Right lobe of liver (tissue), 4 donors: ENCODE data around the gene TRIM66.

Source experiments
- POLR2A ChIP-seq: fragments of 450-650 bp; IDR thresholded peaks from one replicate; pipeline ENCODE4 v1.6.1; 2017; ENCODE audit warnings: antibody characterized with exemption, mild to moderate bottlenecking
- TF ChIP-seq, protein P1 (sequence below), 4 donors: fragments of 200-600 bp in 3 of 4; fragments of 450-650 bp in 1 of 4; IDR thresholded peaks; one replicate each; pipeline versions ENCODE4 v1.5.1 to v1.8.0; 2016 to 2022; ENCODE audit warnings: antibody characterized with exemption in 4 of 4, mild to moderate bottlenecking in 2 of 4
- donor health status: DM: no; HTN: no; CAD: no.
- donor health status: DM: no; HTN: no; CAD: no.
- donor health status: DM: no; HTN: yes; CAD: no.

DNA sequence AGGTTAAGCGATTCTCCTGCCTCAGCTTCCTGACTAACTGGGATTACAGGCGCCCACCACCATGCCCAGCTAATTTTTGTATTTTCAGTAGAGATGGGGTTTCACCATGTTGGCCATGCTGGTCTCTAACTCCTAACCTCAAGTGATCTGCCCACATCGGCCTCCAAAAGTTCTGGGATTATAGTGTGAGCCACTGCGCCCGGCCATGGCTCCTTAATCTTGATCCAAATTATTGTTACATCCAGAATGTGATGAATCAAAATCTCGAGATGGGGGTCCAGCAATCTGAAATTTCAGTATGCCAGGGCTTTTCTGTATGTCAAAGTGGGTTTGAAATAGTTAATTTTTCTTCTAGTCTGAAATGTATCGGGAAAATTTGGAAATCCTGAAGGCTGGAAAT lies 3.9 kb upstream of the TRIM66 start:
- TF ChIP-seq, protein P1, sequence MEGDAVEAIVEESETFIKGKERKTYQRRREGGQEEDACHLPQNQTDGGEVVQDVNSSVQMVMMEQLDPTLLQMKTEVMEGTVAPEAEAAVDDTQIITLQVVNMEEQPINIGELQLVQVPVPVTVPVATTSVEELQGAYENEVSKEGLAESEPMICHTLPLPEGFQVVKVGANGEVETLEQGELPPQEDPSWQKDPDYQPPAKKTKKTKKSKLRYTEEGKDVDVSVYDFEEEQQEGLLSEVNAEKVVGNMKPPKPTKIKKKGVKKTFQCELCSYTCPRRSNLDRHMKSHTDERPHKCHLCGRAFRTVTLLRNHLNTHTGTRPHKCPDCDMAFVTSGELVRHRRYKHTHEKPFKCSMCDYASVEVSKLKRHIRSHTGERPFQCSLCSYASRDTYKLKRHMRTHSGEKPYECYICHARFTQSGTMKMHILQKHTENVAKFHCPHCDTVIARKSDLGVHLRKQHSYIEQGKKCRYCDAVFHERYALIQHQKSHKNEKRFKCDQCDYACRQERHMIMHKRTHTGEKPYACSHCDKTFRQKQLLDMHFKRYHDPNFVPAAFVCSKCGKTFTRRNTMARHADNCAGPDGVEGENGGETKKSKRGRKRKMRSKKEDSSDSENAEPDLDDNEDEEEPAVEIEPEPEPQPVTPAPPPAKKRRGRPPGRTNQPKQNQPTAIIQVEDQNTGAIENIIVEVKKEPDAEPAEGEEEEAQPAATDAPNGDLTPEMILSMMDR (IDR thresholded peaks at IDR 0.05), result no peak
- no peak for TF ChIP-seq POLR2A
